ENCODE data around the gene ZFYVE27.

The ZFYVE27 gene

GRCh38 chr10:97752956-97753355, 16.0 kb downstream of the ZFYVE27 start (continued):
- no peak for TF ChIP-seq ZBTB10 (tag by site-specific recombination; IDR thresholded peaks at IDR 0.05)

- CTCF ChIA-PET, result interaction anchor here (2.5 to 2.8 kb wide), 2 partner anchors 37 to 115 kb away, joined by 7 to 12 read pairs; no protein-coding TSS in a partner anchor
- TF ChIP-seq ZBTB21 (tag by site-specific recombination; IDR thresholded peaks at IDR 0.05) (no peak), ZNF18 (tag by site-specific recombination; IDR thresholded peaks at IDR 0.05) (no peak), SP7 (tag by site-specific recombination; IDR thresholded peaks at IDR 0.05) (no peak), TSHZ1 (tag by site-specific recombination; IDR thresholded peaks at IDR 0.05; ENCODE audit: borderline replicate concordance) (no peak), ZNF362 (tag by site-specific recombination; IDR thresholded peaks at IDR 0.05) (no peak), ZNF223 (tag by site-specific recombination; IDR thresholded peaks at IDR 0.05) (no peak), ZNF416 (tag by site-specific recombination; IDR thresholded peaks at IDR 0.05) (no peak), ATF2 (tag by site-specific recombination; IDR thresholded peaks at IDR 0.05; ENCODE audit: low read depth) (no peak), HOXA7 (CRISPR knock-in tag; IDR thresholded peaks at IDR 0.05; ENCODE audit: borderline replicate concordance) (no peak), ZSCAN30 (tag by site-specific recombination; IDR thresholded peaks at IDR 0.05) (no peak), KLF9 (tag by site-specific recombination; IDR thresholded peaks at IDR 0.05; ENCODE audit: low read depth) (no peak), ZNF830 (tag by site-specific recombination; IDR thresholded peaks at IDR 0.05; ENCODE audit: low read depth) (no peak), ZNF280D (tag by site-specific recombination; IDR thresholded peaks at IDR 0.05) (no peak), SCRT1 (tag by site-specific recombination; IDR thresholded peaks at IDR 0.05; ENCODE audit: borderline replicate concordance) (no peak), ZNF510 (tag by site-specific recombination; IDR thresholded peaks at IDR 0.05; ENCODE audit: insufficient replicate concordance) (no peak), ZNF785 (tag by site-specific recombination; IDR thresholded peaks at IDR 0.05) (no peak), RBAK (tag by site-specific recombination; IDR thresholded peaks at IDR 0.05) (no peak), ZNF211 (tag by site-specific recombination; IDR thresholded peaks at IDR 0.05; ENCODE audit: low read depth) (no peak), ZNF146 (tag by site-specific recombination; IDR thresholded peaks at IDR 0.05) (no peak), ZBTB44 (tag by site-specific recombination; IDR thresholded peaks at IDR 0.05) (no peak)
These were observed 17.8 kb downstream of the ZFYVE27 start for GRCh38 chr10:97754726-97755125.

More at GRCh38 chr10:97754726-97755125, 17.8 kb downstream of the ZFYVE27 start:
- POLR2A ChIA-PET, result no interaction called here
- no peak overlapping the region for H3K27ac ChIP-seq (ENCODE audit: extremely low read depth, low read depth, low read length)
- H3K4me3 ChIP-seq (ENCODE audit: low read depth, low read length), result no peak overlapping the region
- no peaks in the 10 kb centered on the region for H3K9me3 ChIP-seq (ENCODE audit: control insufficient read depth, insufficient read depth, low read depth, low read length)
- H3K4me1 ChIP-seq (ENCODE audit: control insufficient read depth, insufficient read depth, low read length), result no peaks in the 10 kb centered on the region
- peaks cover 11 to 88% of the 10 kb centered on the region in 2 experiments for H3K36me3 ChIP-seq (ENCODE audit: control insufficient read depth in 2 of 2, insufficient read depth in 1 of 2, low read length in 2 of 2)

All from HEK293 (cell line).